GM18502 (cell line): ENCODE data around the gene OSGIN1.

ENCODE experiments used
- ATAC-seq: cut with Tn5 transposase; IDR thresholded peaks from one replicate; pipeline ENCODE4 v1.9.1; 2021; ENCODE audit warnings: mild to moderate bottlenecking; ENCODE audit not compliant: unreplicated experiment, poor library complexity

OSGIN1 gene

DNA sequence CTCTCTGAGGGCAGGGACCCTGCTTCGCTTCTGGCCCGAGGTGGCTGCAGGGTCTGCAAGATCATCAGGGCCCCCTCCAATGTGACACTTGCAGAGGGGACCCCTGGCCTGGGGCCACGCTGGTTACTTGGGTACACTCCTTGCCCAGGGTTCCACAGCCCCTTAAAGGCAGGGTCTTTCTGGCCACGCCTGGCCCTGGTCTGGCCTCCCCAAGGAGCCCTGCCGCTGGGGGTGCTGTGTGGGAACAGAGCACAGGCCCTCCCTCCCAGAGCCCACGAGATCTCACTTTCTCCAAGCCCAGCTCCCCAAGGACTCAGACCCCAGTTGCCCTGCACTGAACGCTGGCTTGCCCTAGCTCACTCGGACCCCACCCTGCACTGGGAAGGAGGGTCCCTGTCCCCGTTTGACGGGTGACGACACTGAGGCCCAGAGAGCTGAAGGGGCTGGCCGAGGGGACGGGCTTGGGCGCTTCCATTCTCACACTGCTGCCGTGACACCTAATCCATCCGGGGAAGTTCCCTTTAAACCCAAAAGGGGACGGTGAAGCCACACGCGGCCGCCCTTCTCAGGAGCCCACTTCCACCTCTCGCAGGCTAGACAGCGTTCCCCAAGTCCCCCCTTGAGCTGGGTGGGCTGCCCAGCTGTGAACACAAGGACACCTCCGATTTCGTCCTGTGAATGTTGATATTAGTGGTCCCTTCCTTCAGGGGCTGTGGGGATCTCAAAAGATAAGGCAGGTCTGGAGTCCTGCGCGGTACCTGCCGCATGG is 26.9 kb upstream of the OSGIN1 start:
- ATAC-seq, result no peak

DNA sequence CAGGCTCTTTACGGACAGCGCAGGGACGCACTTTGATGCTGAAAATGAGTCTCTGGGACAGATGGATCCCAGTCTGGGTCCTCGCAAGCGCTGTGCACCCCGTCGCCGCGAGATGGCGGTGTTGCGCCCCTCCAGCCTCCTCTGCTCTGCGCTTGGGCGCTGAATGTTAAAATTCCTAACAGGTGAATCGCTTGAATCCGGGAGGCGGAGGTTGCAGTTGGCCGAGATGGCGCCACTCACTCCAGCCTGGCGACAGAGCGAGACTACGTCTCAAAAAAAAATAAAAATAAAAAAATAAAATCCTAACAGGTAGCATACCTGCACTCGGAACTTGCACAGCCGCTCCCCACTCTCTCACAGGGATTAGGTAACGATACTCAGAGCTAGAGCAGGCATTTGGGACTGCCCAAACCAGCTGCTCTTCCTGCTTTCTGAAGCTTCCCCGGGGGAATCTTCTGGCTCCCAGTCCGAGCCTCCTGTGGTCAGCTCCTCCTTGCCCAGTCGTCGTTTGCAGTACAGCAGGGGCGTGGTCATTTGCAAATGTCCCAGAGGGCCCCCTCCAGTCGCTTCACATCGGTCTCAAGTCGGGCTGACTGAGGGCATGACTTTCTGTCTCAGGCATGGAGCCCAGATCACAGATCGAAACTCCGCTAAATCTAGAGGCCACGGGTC is 26.2 kb upstream of the OSGIN1 start:
- ATAC-seq, result peak; percentile 70

DNA sequence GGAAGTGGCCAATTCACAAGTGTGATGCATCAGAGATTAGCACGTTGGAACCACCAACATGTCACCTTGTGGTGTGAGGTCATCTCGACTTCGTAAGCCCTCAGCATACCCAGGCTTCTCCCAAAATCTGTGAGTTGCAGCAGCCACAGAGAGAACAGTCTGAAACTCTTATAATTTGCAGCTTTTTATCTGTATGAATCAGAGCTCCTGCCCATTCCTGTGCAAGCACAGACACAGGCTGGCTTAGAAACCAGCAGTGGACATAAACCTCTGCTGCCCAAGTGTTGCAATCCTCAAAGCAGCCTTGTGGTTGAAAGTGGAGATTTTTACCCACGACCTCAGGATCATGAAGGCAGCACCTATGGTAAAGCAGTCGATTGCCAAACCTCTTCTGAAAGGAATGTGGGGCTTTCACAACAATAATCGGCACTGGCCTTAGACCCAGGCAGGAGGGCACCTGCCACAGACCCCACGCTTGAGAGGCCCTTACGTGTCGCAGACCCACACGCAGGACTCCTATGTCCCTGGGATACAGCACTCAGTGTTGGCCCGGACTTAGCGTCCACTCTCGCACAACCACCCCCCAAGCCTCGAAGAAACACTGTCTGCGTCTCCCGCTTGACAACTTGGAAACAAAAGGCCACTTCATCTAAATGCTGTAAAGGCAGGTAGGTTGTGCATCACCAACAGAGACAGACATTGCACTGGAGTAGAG is 24.5 kb upstream of the OSGIN1 start:
- no peak for ATAC-seq

DNA sequence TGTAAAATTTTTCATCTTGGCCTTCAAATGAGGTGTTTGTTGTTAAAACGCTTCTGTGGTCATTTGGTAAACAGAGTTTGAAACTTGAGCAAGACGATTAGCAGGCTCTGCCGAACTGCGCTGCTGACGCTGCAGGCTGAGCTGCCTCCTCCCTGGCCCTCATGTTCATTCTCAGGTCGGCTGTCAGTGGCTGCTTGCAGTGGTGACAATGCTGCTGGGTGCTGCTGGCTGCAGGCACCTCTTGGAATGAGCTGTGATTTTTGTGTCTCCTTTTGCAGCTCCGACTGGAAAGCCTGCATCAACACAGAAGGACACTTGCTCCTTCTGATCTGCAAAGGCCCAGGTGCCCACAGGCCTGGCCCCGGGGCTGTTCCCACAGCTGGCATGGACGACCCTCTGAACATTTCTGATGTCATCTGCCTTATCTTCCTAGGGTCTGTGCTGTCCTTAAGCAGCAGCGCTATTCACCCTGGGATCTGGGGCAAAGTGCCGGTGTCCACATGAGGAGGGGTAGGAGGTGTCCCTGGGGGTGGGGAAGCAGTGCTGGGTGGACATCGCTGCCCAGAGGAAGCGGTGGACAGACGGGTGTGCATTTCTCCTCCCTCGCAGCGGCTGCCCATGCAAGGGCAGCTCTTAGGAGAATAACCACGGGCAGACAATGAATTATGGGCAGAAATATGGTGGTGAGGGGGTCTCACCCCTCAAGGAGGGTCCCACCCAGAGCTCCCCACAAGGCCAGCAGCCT is 23.1 kb upstream of the OSGIN1 start:
- no peak for ATAC-seq

DNA sequence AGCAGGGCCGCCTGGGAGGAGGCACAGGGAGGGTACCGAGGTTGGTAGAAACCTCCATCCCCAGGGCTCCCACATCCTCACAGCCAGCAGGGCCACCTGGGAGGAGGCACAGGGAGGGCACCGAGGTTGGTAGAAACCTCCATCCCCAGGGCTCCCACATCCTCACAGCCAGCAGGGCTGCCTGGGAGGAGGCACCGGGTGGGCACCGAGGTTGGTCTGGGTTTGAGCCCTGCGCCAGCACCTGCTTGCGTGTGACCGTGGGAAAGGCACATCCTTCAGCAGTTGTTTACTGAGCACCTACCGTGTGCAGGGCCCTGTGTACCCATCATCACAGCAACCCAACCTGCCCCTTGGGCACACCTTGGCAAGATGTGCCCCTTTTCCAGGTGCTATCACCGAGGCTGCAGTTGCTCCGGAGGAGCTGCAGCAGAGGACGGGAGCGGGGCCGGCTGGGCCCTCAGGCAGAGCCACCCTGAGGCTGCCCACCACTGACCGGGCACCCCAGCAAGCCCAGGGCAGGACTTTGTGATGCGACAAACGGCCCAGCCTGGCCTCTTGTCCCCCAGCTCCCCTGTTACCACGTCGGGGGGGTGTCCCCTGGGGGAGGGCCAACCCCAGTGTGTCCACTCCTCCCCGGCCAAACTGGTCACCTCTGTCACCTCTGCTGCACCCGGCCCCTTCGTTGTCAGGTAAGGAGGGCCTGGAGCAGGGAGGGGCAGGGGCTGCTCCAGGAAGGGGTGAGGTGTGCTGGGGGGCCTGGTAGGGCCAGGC is 22.1 kb upstream of the OSGIN1 start:
- no peak for ATAC-seq

DNA sequence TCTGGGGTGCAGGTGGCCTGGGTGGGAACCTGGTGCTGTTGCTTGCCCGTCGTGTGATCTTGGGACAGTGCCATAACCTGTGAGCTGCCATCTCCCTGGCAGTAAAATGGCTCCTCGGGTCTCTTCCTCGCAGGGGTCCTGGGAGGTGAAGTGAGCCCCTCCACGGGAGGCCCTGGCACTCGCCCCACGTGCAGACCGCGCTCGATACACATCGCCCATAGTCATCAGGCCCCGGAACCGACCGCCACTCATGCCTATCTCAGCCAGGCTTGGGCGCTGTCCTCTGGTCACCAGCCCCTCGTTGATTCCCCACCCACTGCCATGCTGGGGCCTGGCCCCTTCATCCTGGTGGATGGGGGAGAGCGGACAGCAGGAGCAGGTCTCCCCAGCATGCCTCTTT is 21.5 kb upstream of the OSGIN1 start:
- ATAC-seq, result no peak

DNA sequence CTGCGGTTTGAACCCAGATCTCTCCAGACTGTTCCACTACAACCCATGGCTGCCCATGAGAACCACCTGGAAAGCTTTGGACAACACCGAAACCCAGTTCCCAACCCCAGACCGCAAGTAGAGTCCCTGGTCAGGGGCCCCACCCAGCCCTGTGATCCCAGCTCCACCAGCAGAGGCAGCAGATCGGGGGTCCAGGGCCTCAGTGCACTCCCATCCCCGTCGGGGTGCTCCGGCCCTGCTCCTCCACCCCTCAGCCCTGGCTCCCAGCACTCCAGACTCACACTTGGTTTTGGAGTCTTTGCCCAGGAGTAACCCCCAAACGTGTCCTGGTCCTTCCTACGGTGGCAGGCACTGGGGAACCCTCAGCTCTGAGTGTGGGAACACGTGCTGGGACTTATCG is 20.7 kb upstream of the OSGIN1 start:
- ATAC-seq, result no peak

DNA sequence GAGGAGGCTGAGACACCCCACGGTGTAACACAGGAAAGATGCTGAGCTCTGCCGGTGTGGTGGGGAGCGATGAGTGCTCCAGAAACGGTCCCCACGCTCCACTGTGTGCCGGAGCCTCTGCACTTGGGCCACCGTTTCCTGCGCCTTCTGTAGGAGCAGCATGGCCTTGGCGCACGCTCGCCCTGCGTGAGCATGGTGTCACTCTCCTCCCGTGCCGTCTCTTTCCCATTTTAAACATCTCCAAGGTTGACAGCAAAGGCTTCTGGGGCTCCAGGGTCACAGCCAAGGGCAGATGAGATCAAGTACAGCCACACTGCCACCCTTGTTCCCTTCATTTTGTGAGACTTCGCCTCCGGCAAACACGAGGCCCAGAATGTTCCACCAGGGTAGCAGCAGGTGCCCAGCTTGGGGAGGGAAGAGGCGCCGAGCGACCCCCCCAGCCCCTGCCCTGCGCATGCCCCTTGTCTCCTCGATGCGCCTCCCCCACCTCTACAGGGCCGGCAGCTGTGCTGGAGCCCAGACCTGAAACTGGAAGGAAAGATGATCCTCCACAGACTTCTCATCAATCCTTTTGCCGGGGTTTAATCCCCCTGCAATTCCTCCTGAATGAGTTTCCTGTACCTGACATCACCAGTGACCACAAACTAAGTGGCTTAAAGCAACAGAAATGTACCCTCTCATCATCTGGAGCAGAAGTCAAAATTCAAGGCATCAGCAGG is 19.9 kb upstream of the OSGIN1 start:
- ATAC-seq, result no peak

DNA sequence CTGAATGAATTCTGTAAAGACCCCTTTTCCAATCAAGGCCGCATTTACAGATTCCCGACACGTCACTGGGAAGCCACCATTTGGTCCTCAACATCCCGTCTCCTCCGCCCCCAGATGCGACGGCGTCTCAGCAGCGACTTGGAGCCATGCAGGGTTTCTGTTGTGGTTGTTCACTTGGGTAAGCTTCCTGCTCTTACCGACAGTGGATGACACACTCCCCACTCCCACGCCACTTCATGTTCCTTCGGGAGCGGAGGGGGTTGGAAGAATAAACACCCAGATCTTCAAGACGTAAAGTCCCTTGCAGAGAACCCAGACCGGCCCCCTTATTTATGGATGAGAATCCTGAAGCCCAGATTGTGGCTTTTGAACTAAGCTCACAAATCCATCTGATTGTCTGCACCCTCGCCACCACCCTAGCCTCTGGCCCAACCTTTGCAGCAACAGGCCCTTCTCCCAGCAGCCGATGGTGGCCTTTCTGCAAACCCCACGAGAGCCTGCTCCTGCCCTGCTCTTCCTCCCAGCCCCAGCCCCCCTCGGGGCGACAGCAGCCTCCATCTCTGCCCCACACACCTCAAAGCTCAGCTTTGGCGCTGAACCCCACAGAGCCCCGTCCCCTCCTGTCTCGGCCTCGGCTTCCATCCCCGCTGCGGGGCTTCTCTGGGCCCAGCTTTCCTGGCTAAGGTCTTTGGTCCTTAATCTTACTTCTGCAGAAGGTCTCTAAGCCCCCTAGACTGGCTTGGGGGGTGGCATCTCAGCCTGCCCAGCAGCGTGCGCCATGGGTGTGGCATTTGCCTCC is 19.0 kb upstream of the OSGIN1 start:
- no peak for ATAC-seq

DNA sequence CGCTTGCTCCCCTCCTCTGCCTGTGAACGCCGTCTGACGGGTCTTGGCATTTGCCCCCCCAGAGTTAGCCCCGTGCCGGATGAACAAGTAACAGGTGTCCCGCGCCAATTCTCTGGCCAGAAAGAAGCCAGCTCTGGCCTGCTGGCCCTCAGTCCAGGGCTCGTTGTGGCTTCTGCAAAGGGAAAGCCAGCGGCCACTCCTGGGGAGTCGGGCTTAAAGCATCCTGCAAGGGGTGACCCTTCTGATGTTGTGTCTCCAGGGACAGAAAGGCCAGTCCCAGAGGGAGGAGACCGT is 18.4 kb upstream of the OSGIN1 start:
- no peak for ATAC-seq

DNA sequence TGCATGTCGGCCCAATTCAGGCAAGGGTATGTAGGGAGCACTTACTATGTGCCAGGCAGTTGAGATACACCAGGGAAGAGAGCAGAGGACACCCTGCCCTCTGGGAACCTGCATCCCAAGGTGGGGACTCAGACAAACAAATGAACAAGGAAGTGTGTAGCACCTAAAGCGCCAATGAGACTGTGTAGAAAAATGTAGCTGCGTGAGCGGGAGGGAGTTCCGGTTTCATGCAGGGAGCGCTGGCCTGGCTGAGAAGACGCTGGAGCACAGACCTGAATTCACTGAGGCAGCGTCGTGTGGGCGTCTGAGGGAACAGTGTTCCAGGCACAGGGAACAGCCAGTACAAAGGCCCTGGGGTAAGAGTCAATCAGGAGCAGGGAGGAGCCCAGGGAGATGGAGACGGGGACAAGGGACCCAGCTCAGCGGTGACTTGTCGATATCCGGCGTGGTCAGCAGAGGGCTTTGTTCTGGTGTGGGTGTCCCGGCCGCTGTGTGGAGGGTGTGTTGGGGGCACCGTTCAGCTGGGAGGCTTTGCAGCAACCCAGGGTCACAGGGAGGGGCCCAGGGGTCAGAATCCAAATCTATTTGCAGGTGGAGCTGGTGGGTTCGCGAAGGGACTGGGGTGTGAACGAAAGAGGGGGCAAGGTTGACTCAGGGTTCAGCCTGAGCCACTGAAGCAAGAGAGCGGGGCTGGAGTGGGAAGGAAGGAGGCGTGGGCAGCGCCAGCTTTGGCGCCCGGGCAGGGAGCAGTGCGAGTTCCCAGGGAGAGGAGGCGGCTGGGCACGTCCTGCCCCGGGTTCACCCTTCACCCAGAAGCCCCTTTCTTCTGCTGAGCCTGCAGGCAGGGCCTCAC is 17.8 kb upstream of the OSGIN1 start:
- no peak for ATAC-seq

DNA sequence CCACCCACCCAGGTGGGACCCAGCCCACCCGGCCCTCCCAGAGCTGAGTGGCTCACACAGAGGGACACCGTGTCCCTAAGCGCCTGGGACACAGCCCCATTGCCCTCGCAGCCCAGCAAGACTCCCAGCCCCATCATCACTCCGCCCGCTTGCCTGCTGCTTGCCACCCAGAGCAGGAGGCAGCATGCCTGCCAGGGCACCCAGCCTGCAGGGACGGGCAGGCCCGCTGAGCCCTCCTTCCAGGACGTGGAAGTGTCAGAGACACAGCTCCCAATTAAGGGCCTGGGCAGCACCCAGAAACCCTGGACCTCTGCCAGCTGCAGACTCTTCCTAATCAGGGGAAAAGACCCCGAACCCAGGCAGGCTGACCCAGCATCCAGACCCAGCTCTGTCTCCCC is 17.2 kb upstream of the OSGIN1 start:
- no peak for ATAC-seq

DNA sequence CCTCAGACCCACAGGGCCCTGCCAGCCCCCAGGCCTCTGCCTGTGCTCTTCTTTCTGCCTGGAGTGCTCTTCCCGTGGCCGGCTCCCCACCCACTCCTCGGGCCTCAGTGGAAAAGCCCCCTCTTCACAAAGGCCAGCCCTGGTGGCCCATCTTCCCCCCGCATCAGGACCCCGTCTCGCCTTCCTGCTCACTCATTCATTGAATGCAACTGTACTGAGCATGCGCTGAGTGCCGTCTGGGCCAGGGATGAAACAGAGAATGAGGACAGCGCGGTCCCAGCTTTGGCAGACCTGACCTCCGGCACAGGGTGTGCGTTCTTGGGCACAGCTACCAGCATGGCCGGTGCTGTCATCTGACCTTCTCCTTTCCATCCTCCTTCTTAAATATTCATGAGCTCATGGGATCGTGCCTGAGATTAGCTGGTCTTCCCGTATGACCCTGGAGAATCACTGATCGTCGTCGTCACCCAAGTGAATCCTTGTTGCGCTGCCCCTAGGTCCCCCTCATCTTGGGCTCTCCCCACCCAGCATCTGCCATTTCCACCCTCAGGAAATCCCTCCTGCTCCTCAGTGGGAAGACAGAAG is 16.4 kb upstream of the OSGIN1 start:
- ATAC-seq, result no peak

DNA sequence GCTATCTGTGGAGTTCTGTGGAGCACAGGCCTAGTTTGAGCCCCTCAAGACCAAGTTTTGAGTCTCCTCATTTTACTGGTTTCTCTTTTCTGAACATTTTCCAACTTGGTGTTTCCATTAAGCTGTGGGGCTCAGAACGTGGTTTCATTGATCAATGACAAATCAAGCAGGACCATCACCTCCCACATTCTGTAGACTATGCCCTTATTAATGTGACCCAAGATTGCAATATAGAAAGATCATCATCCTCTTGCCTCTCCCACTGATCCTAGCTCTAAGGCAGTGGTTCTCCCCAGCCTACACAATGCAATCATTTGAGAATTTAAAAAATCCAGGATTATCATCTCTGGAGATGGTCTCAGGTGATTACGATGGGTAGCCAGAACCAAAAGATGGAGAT is 15.8 kb upstream of the OSGIN1 start:
- ATAC-seq, result no peak

DNA sequence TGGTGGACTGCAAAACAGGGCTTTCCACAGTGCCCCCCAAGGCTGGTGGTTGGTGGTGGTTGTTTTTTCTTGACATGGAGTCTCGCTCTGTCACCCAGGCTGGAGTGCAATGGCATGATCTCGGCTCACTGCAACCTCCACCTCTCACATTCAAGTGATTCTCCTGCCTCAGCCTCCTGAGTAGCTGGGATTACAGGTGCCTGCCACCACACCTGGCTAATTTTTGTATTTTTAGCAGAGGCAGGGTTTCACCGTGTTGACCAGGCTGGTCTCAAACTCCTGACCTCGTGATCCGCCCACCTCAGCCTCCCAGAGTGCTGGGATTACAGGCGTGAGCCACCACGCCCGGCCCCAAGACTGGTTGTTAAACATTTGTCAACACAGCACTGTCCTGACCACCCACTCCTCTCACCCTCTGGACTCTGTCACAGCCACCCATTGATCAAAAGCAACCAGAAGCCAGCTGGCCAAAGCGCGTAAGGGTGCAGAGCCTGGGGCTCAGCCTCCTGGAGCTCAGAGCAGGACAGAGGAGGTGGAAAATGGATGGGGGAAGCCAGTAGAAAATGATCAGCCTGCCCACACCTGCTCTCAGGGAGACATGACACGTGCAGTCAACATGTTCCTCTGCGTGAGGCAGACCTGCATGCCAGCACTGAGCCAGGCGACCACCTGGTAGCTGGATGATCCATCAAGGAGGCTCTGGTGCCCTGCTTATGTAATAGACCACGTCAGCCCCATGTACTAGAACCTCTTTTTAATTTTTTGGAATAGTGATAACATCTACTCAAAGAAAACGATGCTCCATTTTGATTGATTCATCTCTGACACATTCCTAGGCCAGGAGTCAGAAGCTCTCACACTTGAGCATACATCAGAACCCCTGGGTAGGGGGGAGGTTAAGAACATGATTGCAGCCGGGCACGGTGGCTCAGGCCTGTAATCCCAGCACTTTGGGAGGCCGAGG is 14.8 kb upstream of the OSGIN1 start:
- no peak for ATAC-seq

DNA sequence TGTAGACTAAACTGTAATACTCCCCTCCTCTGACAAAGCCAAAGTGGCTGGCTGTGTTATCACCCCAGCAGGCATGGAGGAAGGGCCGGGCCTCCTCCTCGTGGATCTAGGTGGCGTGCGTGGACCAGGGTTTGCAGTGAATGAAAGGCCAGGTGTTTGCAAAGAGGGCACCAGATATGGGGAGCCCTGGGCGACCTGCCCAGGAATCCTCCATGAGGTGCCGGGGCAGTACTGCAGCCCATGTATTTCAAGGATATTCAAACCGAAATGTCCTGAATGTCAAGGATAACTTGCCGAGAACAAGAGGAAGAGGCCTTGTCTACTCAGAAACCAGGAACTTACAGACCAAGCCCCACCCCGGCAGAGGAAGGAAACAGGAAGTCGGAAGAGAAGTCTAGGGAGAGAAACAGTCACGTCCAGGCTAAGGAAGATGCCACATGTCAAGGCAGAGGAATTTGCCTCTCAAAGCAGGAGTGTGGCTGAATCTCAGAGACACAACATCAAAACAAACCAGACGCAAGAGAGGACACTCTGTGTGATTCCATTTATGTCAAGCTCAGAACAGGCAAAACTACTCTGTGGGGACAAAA is 13.7 kb upstream of the OSGIN1 start:
- ATAC-seq, result no peak
